Measurements from ENCODE around the gene PA2G4.

GRCh38 chr12:56127485-56127887 lies 23.1 kb downstream of the PA2G4 start:
- TF ChIP-seq POLR2AphosphoS5 (IDR thresholded peaks at IDR 0.05; ENCODE audit: low read depth, low read length) (no peak), POLR2A (IDR thresholded peaks at IDR 0.05; ENCODE audit: low read depth, low read length) (no peak), TAF1 (IDR thresholded peaks at IDR 0.05; ENCODE audit: borderline replicate concordance, low read depth, low read length) (no peak)

Measured in GM12892 (cell line).